GM12891 (cell line): Measurements from ENCODE around the gene CD3D.

Experiments used
- DNase-seq: peaks from one replicate; pipeline ENCODE4 v3.0.0; 2011; ENCODE audit warnings: low spot score; ENCODE audit not compliant: insufficient read length
- FAIRE-seq: peaks from 2 replicates; lab custom pipeline; 2011; peaks lifted over from hg19 to GRCh38; lab: Jason Lieb, UNC
- PAX5 ChIP-seq: IDR thresholded peaks from 2 replicates; pipeline ENCODE4 v1.6.1; 2011; ENCODE audit warnings: low read length, moderate library complexity, mild to moderate bottlenecking; ENCODE audit not compliant: insufficient read depth, severe bottlenecking
- POLR2A ChIP-seq: IDR thresholded peaks from 2 replicates; pipeline ENCODE4 v1.6.1; 2011; ENCODE audit warnings: low read depth, low read length, control low read depth
- POLR2AphosphoS5 ChIP-seq: IDR thresholded peaks from 2 replicates; pipeline ENCODE4 v1.6.1; 2011; ENCODE audit warnings: low read depth, low read length, control low read depth
- POU2F2 ChIP-seq: IDR thresholded peaks from 2 replicates; pipeline ENCODE4 v1.6.1; 2011; ENCODE audit warnings: low read depth, mild to moderate bottlenecking, control low read depth, low read length, moderate library complexity
- SPI1 ChIP-seq: IDR thresholded peaks from 2 replicates; pipeline ENCODE4 v1.6.1; 2011; ENCODE audit warnings: low read depth, low read length, control low read depth
- TAF1 ChIP-seq: IDR thresholded peaks from 2 replicates; pipeline ENCODE4 v1.6.1; 2011; ENCODE audit warnings: low read depth, low read length, control low read depth

Gene CD3D

DNA sequence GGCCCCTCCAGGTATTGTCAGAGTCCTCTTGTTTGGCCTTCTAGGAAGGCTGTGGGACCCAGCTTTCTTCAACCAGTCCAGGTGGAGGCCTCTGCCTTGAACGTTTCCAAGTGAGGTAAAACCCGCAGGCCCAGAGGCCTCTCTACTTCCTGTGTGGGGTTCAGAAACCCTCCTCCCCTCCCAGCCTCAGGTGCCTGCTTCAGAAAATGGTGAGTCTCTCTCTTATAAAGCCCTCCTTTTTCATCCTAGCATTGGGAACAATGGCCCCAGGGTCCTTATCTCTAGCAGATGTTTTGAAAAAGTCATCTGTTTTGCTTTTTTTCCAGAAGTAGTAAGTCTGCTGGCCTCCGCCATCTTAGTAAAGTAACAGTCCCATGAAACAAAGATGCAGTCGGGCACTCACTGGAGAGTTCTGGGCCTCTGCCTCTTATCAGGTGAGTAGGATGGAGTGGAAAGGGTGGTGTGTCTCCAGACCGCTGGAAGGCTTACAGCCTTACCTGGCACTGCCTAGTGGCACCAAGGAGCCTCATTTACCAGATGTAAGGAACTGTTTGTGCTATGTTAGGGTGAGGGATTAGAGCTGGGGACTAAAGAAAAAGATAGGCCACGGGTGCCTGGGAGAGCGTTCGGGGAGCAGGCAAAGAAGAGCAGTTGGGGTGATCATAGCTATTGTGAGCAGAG is 37.8 kb downstream of the CD3D start, which contains the start of gene CD3E:
Gene CD3E, plus strand, starts transcription at position 163 of the 681 bp plus-strand sequence. Its CDS starts 223 bp downstream, at position 386.
- TF ChIP-seq PAX5 (no peak), POLR2A (no peak), TAF1 (no peak), SPI1 (no peak), POU2F2 (no peak), POLR2AphosphoS5 (no peak)
- DNase-seq (no peak), FAIRE-seq (no peak)

DNA sequence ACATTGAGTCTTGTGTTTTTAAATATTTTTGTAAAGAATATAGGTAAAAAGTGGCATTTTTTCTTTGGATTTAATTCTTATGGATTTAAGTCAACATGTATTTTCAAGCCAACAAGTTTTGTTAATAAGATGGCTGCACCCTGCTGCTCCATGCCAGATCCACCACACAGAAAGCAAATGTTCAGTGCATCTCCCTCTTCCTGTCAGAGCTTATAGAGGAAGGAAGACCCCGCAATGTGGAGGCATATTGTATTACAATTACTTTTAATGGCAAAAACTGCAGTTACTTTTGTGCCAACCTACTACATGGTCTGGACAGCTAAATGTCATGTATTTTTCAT is 38.3 kb downstream of the CD3D start:
- TF ChIP-seq TAF1 (no peak), POLR2AphosphoS5 (no peak), POU2F2 (no peak), POLR2A (no peak), SPI1 (no peak), PAX5 (no peak)
- FAIRE-seq (peak; percentile 55), DNase-seq (no peak)

DNA sequence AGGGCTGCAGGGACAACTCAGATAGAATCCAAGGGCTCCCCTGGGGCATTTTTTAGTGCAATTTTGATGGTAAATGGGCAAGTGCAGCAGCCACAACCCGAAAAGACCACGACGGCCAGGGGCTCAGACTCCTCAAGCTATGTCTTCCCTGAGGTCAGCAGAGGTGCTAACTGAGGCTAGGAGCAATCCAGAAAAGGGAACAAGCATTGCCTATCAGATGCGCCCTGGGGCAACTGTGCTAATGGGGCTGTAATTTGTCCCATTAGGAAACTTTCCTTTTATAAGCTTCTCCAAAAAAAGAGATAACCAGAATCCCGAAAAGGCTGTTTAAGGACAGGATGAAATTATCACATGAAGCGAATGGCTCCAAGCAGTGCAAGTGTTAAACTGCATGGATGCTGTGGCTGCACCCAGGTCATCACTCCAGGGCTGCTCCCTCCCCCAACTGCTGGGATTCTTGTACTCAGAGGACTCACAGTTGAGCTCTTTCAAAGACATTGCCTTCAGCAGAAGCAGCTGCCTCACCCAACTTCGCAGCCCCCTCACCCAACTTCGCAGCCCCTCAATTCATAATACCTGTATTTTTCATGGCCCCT is 40.8 kb downstream of the CD3D start:
- FAIRE-seq: no peak
- DNase-seq: no peak
- TF ChIP-seq PAX5 (no peak), POLR2AphosphoS5 (no peak), POLR2A (no peak), TAF1 (no peak), SPI1 (no peak), POU2F2 (no peak)

DNA sequence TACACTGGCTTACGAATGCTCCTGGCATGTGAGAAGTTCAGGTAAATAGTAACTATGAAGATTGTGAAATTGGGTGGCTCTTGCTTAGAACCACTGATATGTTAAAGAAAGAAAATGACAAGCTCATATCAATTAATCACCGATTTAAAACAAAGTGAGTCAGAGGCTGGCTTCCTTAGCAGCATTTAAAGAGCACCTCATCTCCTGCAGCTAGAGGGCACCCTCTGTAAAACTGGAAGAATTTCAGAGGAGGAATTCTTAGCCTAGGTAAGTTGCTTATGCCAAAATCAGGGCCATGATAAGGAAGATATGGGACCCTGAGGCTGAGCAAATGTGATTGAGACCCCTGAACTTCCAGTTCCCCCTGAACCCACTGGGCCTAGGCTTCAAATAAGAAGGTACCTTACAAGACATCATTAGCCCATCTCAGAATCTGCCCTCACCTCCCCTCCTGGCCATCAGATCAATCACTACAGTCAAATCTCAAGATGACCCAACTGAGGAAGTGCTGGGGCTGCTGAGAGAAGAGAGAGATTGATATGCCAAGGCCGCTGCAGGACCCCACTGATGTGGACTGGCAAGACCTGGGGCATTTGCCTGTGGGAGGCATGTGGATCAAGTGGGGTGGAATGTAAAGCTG is 46.6 kb downstream of the CD3D start:
- FAIRE-seq: peak; percentile 9
- TF ChIP-seq POLR2A (no peak), SPI1 (no peak)
- no peak for DNase-seq

- FAIRE-seq: no peak
- no peak for TF ChIP-seq TAF1
- no peak for TF ChIP-seq SPI1
- TF ChIP-seq PAX5: no peak
- TF ChIP-seq POLR2A: no peak
- no peak for TF ChIP-seq POLR2AphosphoS5
- TF ChIP-seq POU2F2: no peak
- DNase-seq: no peak
Observed at GRCh38 chr11:118295199-118295598, 47.3 kb downstream of the CD3D start.

- DNase-seq (no peak), FAIRE-seq (no peak)
- no peak for TF ChIP-seq TAF1
- no peak for TF ChIP-seq SPI1
- no peak for TF ChIP-seq POLR2A
- TF ChIP-seq POLR2AphosphoS5: no peak
- no peak for TF ChIP-seq PAX5
- TF ChIP-seq POU2F2: no peak
Observed at GRCh38 chr11:118294053-118294452, 48.5 kb downstream of the CD3D start.

DNA sequence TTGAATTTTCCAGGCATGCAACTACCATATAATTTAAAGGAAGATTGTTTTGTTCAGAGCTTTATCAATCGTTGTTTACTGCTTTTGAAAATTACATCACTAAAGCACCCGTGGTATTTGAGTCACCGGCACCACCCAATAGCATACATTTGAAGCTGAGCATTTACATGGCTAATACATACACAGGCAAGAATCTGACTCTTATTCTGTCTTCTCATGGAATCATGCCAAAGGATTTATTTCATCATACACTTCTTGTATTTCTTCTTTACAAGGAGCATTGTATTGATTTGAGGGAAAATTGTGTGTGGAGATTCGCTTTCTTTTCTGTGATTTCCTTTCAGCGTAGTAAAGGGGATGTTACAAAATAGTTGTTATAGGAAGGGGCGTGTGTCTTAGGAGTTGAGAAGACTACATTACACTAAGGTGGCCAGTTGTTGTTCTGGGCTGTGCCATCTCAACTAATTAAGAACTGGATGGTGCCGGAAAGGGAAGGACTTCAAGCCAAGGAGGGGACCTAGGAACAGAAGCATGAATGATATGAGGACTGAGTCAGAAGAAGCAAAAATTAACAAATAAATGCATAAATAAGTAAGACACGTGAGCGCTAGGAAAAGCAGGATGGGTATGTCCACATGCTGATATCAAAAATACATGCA is 50.9 kb downstream of the CD3D start:
- DNase-seq (no peak), FAIRE-seq (no peak)
- no peak for TF ChIP-seq SPI1
- no peak for TF ChIP-seq POLR2A
- no peak for TF ChIP-seq POU2F2
- TF ChIP-seq POLR2AphosphoS5: no peak
- TF ChIP-seq PAX5: no peak
- no peak for TF ChIP-seq TAF1

- no peak for TF ChIP-seq POLR2AphosphoS5
- TF ChIP-seq POLR2A: no peak
- no peak for TF ChIP-seq SPI1
- no peak for TF ChIP-seq POU2F2
- no peak for TF ChIP-seq TAF1
- FAIRE-seq (peak; percentile 65), DNase-seq (no peak)
Observed at GRCh38 chr11:118290923-118291322, 51.6 kb downstream of the CD3D start.

DNA sequence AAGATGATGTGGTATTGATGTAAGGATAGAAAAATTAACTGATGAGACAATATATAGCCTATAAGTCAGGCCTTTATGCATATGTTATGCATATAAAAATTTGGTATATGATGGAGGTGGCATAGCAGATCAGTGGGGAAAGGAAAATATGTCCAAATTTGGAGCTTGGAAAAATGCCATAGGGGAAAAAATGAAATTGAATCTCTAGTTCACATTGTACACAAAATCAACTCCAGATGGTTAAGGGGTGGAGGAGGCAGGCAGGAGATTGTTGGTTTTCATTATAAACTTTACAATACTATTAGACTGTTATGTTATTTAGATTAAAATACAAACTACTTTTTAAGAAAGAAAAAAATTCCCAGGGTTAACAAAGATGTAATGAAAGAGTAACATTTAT is 53.1 kb downstream of the CD3D start:
- no peak for TF ChIP-seq POLR2AphosphoS5
- no peak for DNase-seq
- no peak for FAIRE-seq
